ENCODE data around the gene BPIFA3.
"Not testable (repeated sequence)": the region's sequence is repeated elsewhere in the genome, so short reads cannot be mapped to it uniquely, and the experiment has no call there.

BPIFA3 gene

DNA sequence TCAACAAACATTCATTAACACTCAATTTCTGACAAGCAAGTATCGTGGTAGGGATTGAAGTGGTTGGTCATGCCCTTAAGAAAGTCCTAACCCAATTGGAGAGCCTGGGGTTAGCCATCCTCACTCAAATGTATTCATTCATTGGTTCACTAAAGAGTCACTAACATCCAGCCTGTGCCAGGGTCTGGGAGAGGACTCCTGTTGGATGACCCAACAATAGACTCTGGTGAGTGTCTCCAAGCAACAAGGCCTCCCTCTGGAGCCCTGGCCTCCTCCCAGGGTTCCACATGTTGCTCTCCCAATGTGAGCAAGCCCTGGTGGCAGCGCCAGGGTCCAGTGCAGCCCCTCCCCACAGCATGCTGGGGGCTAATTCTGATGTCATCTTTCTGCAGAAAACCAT is at the start of gene BPIFA3:
Gene BPIFA3 (plus strand): TSS at position 301 of the 400 bp plus-strand sequence. CDS start 185 bp downstream, outside the sequence.
- no peak for DNase-seq

DNA sequence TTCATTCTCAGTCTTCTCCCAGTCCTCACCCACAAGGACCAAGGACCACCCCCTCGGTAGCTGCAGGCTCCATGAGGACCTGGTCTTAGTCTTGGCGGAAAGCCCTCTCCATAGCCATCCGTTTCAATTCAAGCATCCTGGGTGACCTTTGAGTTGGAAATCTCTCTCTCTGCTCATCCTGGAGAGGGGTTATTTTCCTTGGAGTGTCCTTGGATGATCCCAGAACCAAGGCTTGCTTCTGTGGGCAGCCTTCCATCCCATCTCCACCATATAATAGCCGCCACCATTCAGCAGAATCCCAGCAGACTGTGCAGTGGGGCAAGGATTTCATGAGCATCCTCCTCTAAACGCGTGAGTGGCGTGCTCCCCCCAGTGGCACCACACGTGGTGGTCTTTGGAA is 49.3 kb upstream of the BPIFA3 start, which contains the start of gene BPIFA2:
Gene BPIFA2 (plus strand): TSS at position 301 of the 400 bp plus-strand sequence. CDS start 987 bp downstream, outside the sequence.
- DNase-seq, result no peak

DNA sequence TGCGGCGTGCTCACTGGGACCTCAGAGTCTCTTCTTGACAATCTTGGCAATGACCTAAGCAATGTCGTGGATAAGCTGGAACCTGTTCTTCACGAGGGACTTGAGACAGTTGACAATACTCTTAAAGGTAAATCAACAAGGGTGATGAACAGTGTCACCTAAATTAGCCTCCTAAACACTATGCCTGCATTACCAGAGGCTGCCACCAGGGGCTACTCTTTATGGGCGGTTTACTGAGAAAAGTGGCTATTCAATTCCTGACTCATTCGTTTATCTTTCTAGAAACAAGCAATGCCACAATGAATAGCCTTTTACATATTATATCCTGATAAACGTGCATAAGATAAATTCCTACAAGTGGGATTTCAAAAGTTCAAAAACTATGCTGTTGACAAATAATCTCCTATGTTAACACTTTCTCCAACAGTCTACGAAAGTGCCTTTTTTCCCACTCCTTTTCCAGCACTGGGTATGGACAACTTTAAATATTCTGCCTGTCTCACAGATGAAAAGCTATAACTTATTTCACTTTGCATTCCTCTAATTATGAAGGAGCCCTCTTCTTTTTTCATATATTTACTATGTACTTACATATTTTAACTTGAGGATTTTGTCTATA is 47.9 kb upstream of the BPIFA3 start:
- no peak for DNase-seq

GRCh38 chr20:33172781-33173180 is 44.4 kb upstream of the BPIFA3 start:
- DNase-seq, result no peak

DNA sequence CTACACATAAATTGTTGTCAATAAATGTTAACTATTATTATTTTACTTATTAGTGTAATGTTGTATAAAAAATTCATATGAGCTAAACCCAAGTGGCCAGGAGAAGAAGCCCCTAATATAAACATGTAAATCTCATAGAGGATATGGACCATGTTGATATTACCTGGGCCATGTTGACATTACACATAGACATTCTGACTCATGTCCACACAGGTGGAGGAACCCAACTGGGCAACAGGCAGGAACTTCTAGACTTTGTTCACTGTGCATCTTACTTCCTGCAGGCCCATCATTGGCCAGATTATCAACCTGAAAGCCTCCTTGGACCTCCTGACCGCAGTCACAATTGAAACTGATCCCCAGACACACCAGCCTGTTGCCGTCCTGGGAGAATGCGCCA is 42.0 kb upstream of the BPIFA3 start:
- DNase-seq, result no peak

DNA sequence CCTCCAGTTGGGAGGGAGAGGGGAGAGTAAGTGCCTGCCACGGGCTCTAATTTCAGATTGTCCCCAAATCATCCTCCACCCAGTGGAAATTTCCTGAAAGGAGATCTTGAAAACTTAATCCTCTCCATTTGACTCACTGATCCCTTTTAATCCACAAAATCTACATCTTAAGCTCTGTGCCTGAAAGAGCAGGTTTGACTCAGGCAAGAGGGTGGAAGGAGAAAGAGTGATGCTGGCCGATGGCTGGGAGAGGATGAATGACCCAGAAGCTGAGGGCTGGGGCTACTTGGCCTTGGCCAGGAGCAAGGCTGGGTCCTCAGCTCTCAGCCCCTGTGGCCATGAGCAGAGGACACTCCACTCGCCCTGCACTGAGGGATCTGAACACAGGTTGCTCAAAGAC is 41.1 kb upstream of the BPIFA3 start:
- DNase-seq, result no peak

- no peak for DNase-seq
Measured at GRCh38 chr20:33177866-33178265, 39.3 kb upstream of the BPIFA3 start.

- DNase-seq, result no peak
Measured at GRCh38 chr20:33178726-33179125, 38.4 kb upstream of the BPIFA3 start.

DNA sequence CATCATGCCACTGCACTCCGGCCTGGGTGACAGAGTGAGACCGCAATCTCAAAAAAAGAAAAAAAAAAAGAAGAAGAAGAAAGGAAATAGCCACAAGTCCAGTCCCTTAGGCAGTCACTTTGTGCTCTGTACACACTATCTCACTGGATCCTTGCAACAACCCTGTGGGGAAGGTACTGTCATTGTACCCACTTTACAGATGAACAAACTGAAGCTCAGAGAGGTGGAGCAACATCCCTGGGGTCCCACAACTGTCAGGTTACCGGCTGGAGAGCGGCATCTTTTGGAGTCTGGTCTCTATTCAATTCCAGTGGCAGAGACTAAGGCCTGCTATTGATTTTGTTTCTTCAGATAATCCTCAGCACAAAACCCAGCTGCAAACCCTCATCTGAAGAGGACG is 37.0 kb upstream of the BPIFA3 start:
- no peak for DNase-seq

DNA sequence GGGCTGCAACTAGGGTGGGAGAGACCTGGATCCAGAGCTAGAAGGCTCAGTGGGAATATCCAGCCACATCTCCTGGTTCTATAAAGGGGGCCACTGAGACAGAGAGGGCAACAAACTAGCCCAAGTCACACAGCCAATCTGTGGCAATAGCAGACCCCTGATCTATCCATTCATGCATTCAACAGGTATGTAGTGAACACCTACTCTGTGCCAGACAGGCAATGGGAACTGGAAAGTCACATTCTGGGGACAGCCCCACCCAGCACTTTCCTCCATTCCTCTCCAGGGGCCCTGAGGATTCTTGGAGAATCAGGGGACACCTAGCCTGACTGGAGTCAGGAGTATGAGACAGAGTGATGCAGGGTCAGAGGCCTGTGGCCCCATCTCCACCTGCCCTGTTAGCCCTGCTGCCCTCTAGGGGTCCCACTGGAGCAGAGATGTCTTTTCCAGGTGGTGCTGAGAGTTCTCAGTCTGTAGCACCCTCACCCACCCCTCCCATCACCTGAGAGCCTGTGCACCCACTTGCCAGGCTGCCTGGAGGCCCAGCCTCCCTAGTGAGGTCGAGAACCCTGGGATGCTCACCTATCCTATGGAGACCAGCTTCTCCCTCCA is 35.6 kb upstream of the BPIFA3 start:
- DNase-seq, result no peak

DNA sequence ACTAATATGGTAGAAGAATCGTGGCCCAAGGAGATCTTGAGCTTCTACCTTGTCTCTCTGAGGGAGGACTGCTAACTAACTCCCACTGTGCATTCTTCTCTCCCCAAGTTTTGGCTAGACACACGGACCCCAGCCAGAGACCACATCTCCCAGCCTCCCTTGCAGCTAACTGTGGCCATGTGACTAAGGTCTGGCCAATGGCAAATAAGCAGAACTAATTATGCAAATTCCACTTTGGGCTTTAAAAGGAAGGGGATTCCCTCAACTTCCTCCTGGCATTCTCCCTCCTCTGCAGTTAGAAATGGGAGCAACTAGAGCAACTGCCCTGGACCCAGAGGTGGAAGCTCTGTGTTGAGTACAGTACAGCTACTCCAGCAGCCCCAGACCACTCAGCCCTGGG is 33.8 kb upstream of the BPIFA3 start:
- no peak for DNase-seq

GRCh38 chr20:33185031-33185590 is 32.0 kb upstream of the BPIFA3 start:
- not testable (repeated sequence) for DNase-seq

GRCh38 chr20:33187491-33187890 is 29.7 kb upstream of the BPIFA3 start:
- DNase-seq, result no peak

- no peak for DNase-seq
Measured at GRCh38 chr20:33188421-33188820, 28.7 kb upstream of the BPIFA3 start.

GRCh38 chr20:33191484-33191883 is 25.7 kb upstream of the BPIFA3 start:
- no peak for DNase-seq

GRCh38 chr20:33191955-33192354 is 25.2 kb upstream of the BPIFA3 start:
- no peak for DNase-seq

GRCh38 chr20:33192912-33193501 is 24.1 kb upstream of the BPIFA3 start:
- DNase-seq, result no peak

- no peak for DNase-seq
Measured at GRCh38 chr20:33199026-33199425, 18.1 kb upstream of the BPIFA3 start.

GRCh38 chr20:33202451-33202850 is 14.7 kb upstream of the BPIFA3 start:
- no peak for DNase-seq

DNA sequence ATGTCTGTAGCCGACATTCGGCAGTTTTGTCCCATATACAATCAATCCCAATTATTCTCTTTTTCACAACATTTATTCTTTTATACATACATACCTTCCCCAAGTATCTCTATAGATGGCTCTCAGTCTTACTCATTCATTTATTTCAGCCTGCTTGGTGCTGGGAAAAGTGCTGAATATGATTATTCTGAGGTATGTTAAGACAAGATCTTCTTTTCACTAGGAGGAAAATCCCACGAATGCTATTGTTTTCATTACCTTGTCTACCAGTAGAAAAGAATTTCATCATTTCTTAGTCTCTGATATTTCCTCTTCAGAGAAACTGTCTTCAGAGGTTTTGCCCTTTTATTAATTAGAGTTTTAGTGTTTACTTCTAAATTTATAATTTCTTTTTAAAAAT is 13.7 kb upstream of the BPIFA3 start:
- DNase-seq, result no peak

DNA sequence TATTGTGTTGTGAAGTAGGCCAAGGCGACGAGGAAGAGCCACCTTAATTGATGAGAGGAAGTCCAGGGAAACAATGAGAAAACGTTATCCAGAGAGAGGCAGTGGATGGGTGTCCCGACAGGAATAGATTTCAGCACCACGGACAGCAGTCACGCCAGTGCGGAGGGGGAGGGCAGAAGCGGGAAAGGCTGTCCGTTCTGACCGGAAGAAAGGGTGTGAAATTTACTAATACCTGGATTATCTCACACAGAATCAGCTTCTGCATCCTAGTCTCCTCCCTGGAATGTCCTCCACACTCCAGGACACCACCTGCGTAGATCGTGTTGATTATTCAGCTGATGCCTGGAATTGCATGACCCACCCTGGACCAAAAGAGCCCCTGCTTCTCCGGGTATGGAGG is 7.4 kb upstream of the BPIFA3 start:
- DNase-seq, result peak; percentile 29

DNA sequence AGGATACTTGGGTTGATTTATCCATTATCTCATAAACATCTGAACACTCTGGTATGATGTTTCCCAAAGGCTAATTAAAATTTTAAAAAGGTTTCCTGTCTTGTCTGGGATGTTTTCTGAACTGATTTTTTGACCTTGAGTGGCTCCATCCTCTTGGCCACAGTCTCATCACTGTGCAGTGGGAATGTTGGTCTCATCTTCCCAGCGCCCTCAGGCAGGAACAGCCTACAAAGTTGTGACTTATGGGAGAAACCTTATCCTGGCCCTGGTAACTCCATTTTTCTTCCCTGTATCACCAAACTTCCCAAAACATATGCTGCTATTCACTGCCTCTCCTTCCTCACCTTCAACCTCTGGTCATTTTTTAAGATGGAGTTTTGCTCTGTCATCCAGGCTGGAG is 6.8 kb upstream of the BPIFA3 start:
- DNase-seq, result no peak

DNA sequence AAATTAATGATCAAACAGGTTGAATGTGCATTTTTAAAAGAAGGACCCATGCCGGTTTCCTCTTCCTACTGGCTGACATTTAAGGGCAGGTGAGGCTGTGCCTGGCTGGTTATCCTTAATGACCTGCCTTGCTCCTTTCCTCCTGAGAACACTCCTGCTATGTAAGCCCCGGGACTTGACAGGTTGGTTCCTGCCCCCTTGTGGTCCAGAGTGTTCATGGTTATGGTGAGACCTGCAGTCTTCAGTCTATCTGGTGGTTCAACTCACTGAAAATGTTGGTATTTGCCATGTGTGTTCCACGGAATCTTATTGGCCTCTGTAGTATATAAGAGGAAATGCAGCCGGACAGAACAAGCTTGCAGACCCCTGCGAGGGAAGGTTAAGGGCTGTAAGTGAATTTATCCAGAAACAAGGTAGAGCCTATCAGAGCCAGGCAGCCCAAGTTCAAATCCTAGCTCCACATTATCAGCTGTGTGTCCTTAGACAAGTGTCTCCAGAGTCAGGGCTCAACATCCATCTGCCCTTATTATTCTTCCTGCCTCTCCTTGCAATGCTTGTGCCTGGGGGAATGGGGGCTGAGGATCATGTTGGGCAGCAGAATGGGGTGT is 5.2 kb upstream of the BPIFA3 start:
- DNase-seq, result peak; percentile 21

DNA sequence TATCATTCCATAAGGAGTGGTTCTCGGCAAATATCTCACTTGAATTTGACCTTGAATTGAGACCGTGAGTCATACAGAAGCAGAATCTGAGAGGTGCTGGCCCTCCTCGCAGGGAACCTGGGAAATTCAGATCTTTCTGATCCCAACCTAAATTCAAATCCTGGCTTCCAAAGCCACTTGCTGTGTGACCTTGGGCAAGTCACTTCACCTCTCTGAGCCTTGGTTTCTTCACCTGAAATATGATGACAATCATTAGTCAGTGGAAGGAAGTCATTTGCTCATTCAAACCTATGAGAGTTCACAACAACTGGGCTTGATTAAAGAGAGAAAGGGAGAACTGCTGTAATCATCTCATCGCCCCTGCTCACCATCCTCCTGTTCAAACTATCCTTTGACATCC is 7.2 kb downstream of the BPIFA3 start:
- DNase-seq, result no peak

Measured in CD4-positive, alpha-beta T cell treated with Interleukin-17A for 1 hour (primary cell).